ENCODE measurements around the gene ATP7A.
"Not testable (repeated sequence)": the region's sequence is repeated elsewhere in the genome, so short reads cannot be mapped to it uniquely, and the experiment has no call there.

The ATP7A gene

GRCh38 chrX:78042601-78043000 is 132.1 kb downstream of the ATP7A start:
- no peak for DNase-seq

GRCh38 chrX:78046362-78046761 is 135.9 kb downstream of the ATP7A start:
- no peak for DNase-seq

- no peak for DNase-seq
Observed at GRCh38 chrX:78048052-78048451, 137.6 kb downstream of the ATP7A start.

GRCh38 chrX:78063687-78064086 is 153.2 kb downstream of the ATP7A start:
- no peak for DNase-seq

GRCh38 chrX:78064152-78064551 is 153.7 kb downstream of the ATP7A start:
- no peak for DNase-seq

DNA sequence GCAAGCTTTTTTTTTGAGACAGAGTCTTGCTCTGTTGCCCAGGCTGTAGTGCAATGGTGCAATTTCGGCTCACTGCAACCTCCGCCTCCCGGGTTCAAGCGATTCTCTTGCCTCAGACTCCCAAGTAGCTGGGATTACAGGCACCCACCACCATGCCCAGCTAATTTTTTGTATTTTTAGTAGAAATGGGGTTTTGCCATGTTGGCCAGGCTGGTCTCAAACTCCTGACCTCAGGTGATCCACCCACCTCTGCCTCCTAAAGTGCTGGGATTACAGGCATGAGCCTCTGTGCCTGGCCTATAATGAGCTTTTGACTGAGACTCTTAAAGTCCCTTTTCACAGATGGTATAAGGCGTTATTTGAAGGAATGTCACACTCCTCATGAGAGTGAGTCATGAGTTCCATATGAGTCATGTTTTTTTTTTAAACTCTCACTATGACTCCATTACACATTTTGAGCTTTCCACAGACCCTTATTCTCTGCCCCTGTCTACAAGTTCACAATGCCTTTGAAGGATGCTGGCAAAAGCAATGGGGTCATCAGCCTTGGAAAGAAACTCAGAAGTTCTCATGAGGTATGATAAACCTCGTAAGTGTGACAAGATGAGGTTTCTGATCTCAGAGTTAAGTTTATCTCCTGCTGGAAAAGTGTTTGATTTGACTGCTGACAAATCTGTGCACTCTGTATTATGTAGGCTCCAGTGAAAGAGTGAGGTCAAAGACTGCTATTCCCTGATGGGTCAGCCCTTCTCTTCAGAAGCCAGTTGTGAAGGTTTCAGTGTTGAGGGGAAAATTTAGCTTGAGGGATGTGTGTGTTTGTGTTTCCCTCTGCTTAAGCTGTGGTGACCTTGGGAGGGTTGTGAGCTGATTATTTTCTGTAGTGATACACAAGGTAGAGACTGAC is 154.5 kb downstream of the ATP7A start:
- DNase-seq: not testable (repeated sequence)

GRCh38 chrX:78066110-78066509 is 155.6 kb downstream of the ATP7A start:
- no peak for DNase-seq

DNA sequence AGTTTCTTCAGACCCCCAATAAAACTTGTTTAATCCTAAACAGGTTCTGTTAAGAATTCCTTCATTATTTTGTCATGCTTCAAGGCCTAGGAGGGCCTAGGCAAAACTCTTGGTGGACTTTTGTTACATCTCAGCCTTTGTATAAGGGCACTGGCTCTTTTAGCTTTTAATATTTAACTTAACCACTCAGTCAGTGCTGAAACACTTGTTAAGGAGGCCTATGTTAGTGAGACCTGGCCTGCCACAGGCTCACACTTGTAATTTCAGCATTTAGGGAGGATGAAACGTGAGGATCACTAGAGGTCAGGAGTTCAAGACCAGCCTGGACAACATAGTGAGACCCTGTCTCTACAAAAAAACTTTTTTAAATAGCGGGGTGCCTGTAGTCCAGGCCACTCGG is 160.8 kb downstream of the ATP7A start:
- no peak for DNase-seq

GRCh38 chrX:78073147-78074077 is 162.9 kb downstream of the ATP7A start:
- not testable (repeated sequence) for DNase-seq

GRCh38 chrX:78074088-78074487 is 163.6 kb downstream of the ATP7A start:
- DNase-seq: no peak

GRCh38 chrX:78075787-78076389 is 165.4 kb downstream of the ATP7A start:
- DNase-seq: no peak

DNA sequence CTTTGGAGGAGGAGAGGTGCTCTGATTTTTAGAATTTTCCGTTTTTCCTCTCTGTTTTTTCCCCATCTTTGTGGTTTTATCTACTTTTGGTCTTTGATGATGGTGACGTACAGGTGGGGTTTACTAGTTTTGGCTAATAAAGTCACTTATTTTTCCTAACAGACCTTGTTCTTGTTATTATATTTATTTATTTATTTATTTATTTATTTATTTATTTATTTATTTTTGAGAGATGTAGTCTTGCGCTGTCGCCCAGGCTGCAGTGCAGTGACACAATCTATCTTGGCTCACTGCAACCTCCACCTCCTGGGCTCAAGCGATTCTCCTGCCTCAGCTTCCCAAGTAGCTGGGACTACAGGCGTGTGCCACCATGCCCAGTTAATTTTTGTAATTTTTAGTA is 170.9 kb downstream of the ATP7A start:
- not testable (repeated sequence) for DNase-seq

GRCh38 chrX:78092296-78092695 is 181.8 kb downstream of the ATP7A start:
- no peak for DNase-seq

- no peak for DNase-seq
Observed at GRCh38 chrX:78098108-78098507, 187.6 kb downstream of the ATP7A start.
